WTC11 (cell line): ENCODE data around the gene TBKBP1. TPM values are rescaled to one million over a fixed set of nuclear protein-coding genes. Genes with fewer than 3 reads are reported as not detected.

ENCODE experiments used
- ATAC-seq: fragments of 200-7000 bp; cut with Tn5 transposase; 2 replicates; pipeline ENCODE4 v1.10.0; 2021; ENCODE audit warnings: mild to moderate bottlenecking, moderate library complexity
- CTCF ChIA-PET: fragments of 300-600 bp; sonication (Branson Sonifier 250); formaldehyde crosslinking; loops from one replicate; lab custom pipeline; 2021; ENCODE audit warnings: antibody characterized with exemption; lab: Charles Lee
- POLR2A ChIA-PET: fragments of 350-600 bp; sonication (Branson Sonifier 250); formaldehyde crosslinking; loops from one replicate; lab custom pipeline; 2021; ENCODE audit warnings: antibody characterized with exemption; lab: Charles Lee
- DNase-seq: peaks from one replicate; pipeline ENCODE4 v3.0.0; 2021; ENCODE audit warnings: low spot score
- H3K27ac Mint-ChIP-seq: 2 replicates; pipeline ENCODE4 v1.8.0; 2021; ENCODE audit warnings: mixed read lengths
- H3K27me3 Mint-ChIP-seq: 2 replicates; pipeline ENCODE4 v1.8.0; 2021; ENCODE audit warnings: low read depth, mild to moderate bottlenecking, moderate library complexity, mixed read lengths
- H3K36me3 Mint-ChIP-seq: 2 replicates; pipeline ENCODE4 v1.8.0; 2021; ENCODE audit warnings: mixed read lengths
- H3K4me1 Mint-ChIP-seq: 2 replicates; pipeline ENCODE4 v1.8.0; 2022; ENCODE audit warnings: mixed read lengths
- H3K4me3 Mint-ChIP-seq: 2 replicates; pipeline ENCODE4 v1.8.0; 2021; ENCODE audit warnings: mild to moderate bottlenecking, moderate library complexity, mixed read lengths
- H3K9me3 Mint-ChIP-seq: 2 replicates; pipeline ENCODE4 v1.8.0; 2021; ENCODE audit warnings: mixed read lengths
- AR ChIP-seq: fragments of 250-450 bp; sonication (Bioruptor Pico); IDR thresholded peaks from 2 replicates; pipeline ENCODE4 v1.9.0; 2021; ENCODE audit warnings: mild to moderate bottlenecking
- ATF2 ChIP-seq: sonication (generic); formaldehyde crosslinking; IDR thresholded peaks from 2 replicates; pipeline ENCODE4 v1.8.1; 2022; ENCODE audit warnings: low read depth, missing genetic modification reagents, borderline replicate concordance
- ATF6 ChIP-seq: sonication (generic); formaldehyde crosslinking; IDR thresholded peaks from 2 replicates; pipeline ENCODE4 v1.8.1; 2023; ENCODE audit warnings: mild to moderate bottlenecking, missing genetic modification reagents
- CBFB ChIP-seq: sonication (generic); formaldehyde crosslinking; IDR thresholded peaks from 2 replicates; pipeline ENCODE4 v1.8.1; 2022; ENCODE audit warnings: mild to moderate bottlenecking, low read depth, missing genetic modification reagents
- CREB1 ChIP-seq: sonication (generic); formaldehyde crosslinking; IDR thresholded peaks from 2 replicates; pipeline ENCODE4 v1.8.0; 2023; ENCODE audit warnings: mild to moderate bottlenecking, missing genetic modification reagents
- CREM ChIP-seq: sonication (generic); formaldehyde crosslinking; IDR thresholded peaks from 2 replicates; pipeline ENCODE4 v1.8.1; 2022; ENCODE audit warnings: mild to moderate bottlenecking, missing genetic modification reagents, moderate library complexity
- ELF4 ChIP-seq: sonication (generic); formaldehyde crosslinking; IDR thresholded peaks from 2 replicates; pipeline ENCODE4 v1.8.1; 2022; ENCODE audit warnings: low read depth, mild to moderate bottlenecking, moderate library complexity, missing genetic modification reagents
- ERG ChIP-seq: fragments of 250-450 bp; sonication (Bioruptor Pico); IDR thresholded peaks from 2 replicates; pipeline ENCODE4 v1.8.0; 2021; ENCODE audit warnings: mild to moderate bottlenecking
- ESRRA ChIP-seq: sonication (generic); formaldehyde crosslinking; IDR thresholded peaks from 2 replicates; pipeline ENCODE4 v1.8.1; 2022; ENCODE audit warnings: mild to moderate bottlenecking, missing genetic modification reagents, borderline replicate concordance
- GRHL2 ChIP-seq: fragments of 250-450 bp; sonication (Bioruptor Pico); IDR thresholded peaks from 2 replicates; pipeline ENCODE4 v1.8.0; 2022; ENCODE audit warnings: mild to moderate bottlenecking, moderate library complexity; ENCODE audit not compliant: insufficient replicate concordance, severe bottlenecking
- HMGXB4 ChIP-seq: sonication (generic); formaldehyde crosslinking; IDR thresholded peaks from 2 replicates; pipeline ENCODE4 v1.8.1; 2023; ENCODE audit warnings: mild to moderate bottlenecking, moderate library complexity, missing genetic modification reagents
- KAT7 ChIP-seq: sonication (generic); formaldehyde crosslinking; IDR thresholded peaks from 2 replicates; pipeline ENCODE4 v1.8.1; 2023; ENCODE audit warnings: missing genetic modification reagents, mild to moderate bottlenecking, borderline replicate concordance
- MYBL2 ChIP-seq: sonication (generic); formaldehyde crosslinking; IDR thresholded peaks from 2 replicates; pipeline ENCODE4 v1.8.1; 2023; ENCODE audit warnings: mild to moderate bottlenecking, moderate library complexity, missing genetic modification reagents
- SP1 ChIP-seq: sonication (generic); formaldehyde crosslinking; conservative IDR thresholded peaks from 2 replicates; pipeline ENCODE4 v1.8.1; 2022; ENCODE audit warnings: missing genetic modification reagents
- TCF7 ChIP-seq: sonication (generic); formaldehyde crosslinking; IDR thresholded peaks from 2 replicates; pipeline ENCODE4 v1.8.0; 2022; ENCODE audit warnings: mild to moderate bottlenecking, low read depth, missing genetic modification reagents, moderate library complexity
- TEAD4 ChIP-seq: sonication (generic); formaldehyde crosslinking; IDR thresholded peaks from 2 replicates; pipeline ENCODE4 v1.8.0; 2022; ENCODE audit warnings: mild to moderate bottlenecking, missing genetic modification reagents
- ZNF232 ChIP-seq: sonication (generic); formaldehyde crosslinking; IDR thresholded peaks from 2 replicates; pipeline ENCODE4 v1.8.0; 2022; ENCODE audit warnings: mild to moderate bottlenecking, missing genetic modification reagents
- ZNF263 ChIP-seq: sonication (generic); formaldehyde crosslinking; IDR thresholded peaks from 2 replicates; pipeline ENCODE4 v1.8.1; 2022; ENCODE audit warnings: low read depth, mild to moderate bottlenecking, moderate library complexity, missing genetic modification reagents
- ZNF396 ChIP-seq: fragments of 250-450 bp; sonication (Bioruptor Pico); IDR thresholded peaks from 2 replicates; pipeline ENCODE4 v1.8.0; 2021; ENCODE audit warnings: mild to moderate bottlenecking, moderate library complexity, borderline replicate concordance
- ZNF512 ChIP-seq: sonication (generic); formaldehyde crosslinking; IDR thresholded peaks from 2 replicates; pipeline ENCODE4 v1.8.1; 2022; ENCODE audit warnings: missing genetic modification reagents, borderline replicate concordance
- ZNF671 ChIP-seq: fragments of 250-450 bp; sonication (Bioruptor Pico); IDR thresholded peaks from 2 replicates; pipeline ENCODE4 v1.8.0; 2021; ENCODE audit warnings: mild to moderate bottlenecking
- total RNA-seq: library from RNA; stranded (reverse); gene quantifications from 3 replicates; pipeline ENCODE4 v1.2.3, GENCODE V29; 2021

Gene TBKBP1
- total RNA-seq, 1 experiment from 2014 or later: 17.4 TPM

GRCh38 chr17:47709594-47709993, 15.6 kb downstream of the TBKBP1 start:
- Mint-ChIP-seq H3K9me3 (no peaks in the 10 kb centered on the region), H3K4me1 (peaks cover 13% of the 10 kb centered on the region), H3K27me3 (peaks cover 38% of the 10 kb centered on the region), H3K36me3 (no peaks in the 10 kb centered on the region)
- ChIA-PET POLR2A (interaction anchor here (1.2 kb wide), 1 partner anchor 9 kb away, joined by 3 read pairs; no protein-coding TSS in a partner anchor), CTCF (interaction anchor here (1.8 to 3.5 kb wide), 5 partner anchors 9 to 80 kb away, joined by 5 to 37 read pairs (median 15); partner anchors contain the start of gene TBX21)
- TF ChIP-seq KAT7 (CRISPR knock-in tag) (no peak), AR (CRISPR knock-in tag) (no peak), ZNF396 (no peak), ZNF263 (CRISPR knock-in tag) (no peak), ELF4 (CRISPR knock-in tag) (no peak), CREB1 (CRISPR knock-in tag) (no peak), HMGXB4 (CRISPR knock-in tag) (no peak), ATF2 (no peak), ERG (no peak), ZNF671 (CRISPR knock-in tag) (no peak)
- TF ChIP-seq, all 79 proteins: peak for 0
- no peak for DNase-seq
- no peak overlapping the region for H3K27ac Mint-ChIP-seq
- H3K4me3 Mint-ChIP-seq: peak overlapping the region; percentile 43
- ATAC-seq: no peak

GRCh38 chr17:47711366-47712099, 17.6 kb downstream of the TBKBP1 start:
- H3K36me3 Mint-ChIP-seq: no peaks in the 10 kb centered on the region
- no peak overlapping the region for H3K4me3 Mint-ChIP-seq
- ChIA-PET POLR2A (no interaction called here), CTCF (no interaction called here)
- no peaks in the 10 kb centered on the region for H3K9me3 Mint-ChIP-seq
- DNase-seq: no peak
- H3K27me3 Mint-ChIP-seq: peaks cover 42% of the 10 kb centered on the region
- ATAC-seq: no peak
- H3K4me1 Mint-ChIP-seq: peaks cover 13% of the 10 kb centered on the region
- no peak overlapping the region for H3K27ac Mint-ChIP-seq
- TF ChIP-seq ZNF512 (no peak), TCF7 (CRISPR knock-in tag) (no peak), CBFB (CRISPR knock-in tag) (no peak), ATF6 (CRISPR knock-in tag) (no peak), SP1 (CRISPR knock-in tag) (no peak), TEAD4 (CRISPR knock-in tag) (no peak), CREM (CRISPR knock-in tag) (no peak), ESRRA (CRISPR knock-in tag) (no peak), ZNF232 (CRISPR knock-in tag) (no peak), MYBL2 (CRISPR knock-in tag) (no peak), GRHL2 (no peak)
